NOMO-1 treated with dmso at 0.1 percent for 144 hours (cell line): ENCODE measurements around the gene VAT1L.
A peak's percentile ranks its signal among the peaks of the same experiment; 100 is the strongest.

Source experiments
- DNase-seq: peaks from one replicate; lab custom pipeline; 2025; ENCODE audit not compliant: unreplicated experiment; lab: John Stamatoyannopoulos, UW

Gene VAT1L

GRCh38 chr16:77833921-77834634 lies 45.7 kb downstream of the VAT1L start:
- DNase-seq: no peak

GRCh38 chr16:77834635-77835540 lies 46.5 kb downstream of the VAT1L start:
- no peak for DNase-seq

DNA sequence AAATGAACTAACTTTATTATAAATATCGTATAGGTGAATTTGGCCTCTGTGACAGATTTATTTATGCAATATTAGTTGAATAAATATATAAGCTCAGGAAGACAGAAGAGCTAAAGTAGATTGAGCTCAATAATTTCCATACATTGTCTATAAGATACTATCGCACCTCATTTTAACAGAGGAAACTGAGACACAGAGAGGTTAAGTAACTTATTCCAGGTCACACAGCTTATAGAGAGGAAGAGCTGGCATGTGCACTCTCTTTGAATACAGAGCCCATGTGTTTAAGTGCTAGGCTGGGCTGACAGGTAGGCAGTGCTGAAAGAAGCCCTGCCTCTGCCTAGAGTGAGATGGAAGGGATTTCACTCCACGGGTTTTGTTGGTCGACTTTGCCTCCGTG lies 48.4 kb downstream of the VAT1L start:
- DNase-seq: no peak

GRCh38 chr16:77838597-77839255 lies 50.4 kb downstream of the VAT1L start:
- DNase-seq: no peak

DNA sequence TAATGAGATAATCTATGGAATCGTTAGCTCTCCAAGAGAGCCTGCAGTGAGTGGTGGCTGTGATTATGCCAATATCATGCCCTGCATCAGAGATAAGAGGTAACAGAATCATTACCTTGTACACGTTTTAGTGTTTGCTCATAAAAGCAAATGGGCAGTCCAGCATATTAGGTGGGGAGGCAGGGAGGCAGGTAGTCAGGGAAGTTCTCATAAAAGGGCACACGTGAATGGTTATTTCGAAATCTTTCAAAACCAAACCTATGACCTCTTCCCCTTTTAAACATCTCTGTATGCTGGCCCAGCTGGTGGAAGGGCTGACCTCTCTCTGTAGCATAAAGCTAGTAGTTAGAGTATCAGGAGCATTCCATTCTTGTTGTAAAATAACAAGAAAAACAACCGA lies 51.7 kb downstream of the VAT1L start:
- DNase-seq: no peak

DNA sequence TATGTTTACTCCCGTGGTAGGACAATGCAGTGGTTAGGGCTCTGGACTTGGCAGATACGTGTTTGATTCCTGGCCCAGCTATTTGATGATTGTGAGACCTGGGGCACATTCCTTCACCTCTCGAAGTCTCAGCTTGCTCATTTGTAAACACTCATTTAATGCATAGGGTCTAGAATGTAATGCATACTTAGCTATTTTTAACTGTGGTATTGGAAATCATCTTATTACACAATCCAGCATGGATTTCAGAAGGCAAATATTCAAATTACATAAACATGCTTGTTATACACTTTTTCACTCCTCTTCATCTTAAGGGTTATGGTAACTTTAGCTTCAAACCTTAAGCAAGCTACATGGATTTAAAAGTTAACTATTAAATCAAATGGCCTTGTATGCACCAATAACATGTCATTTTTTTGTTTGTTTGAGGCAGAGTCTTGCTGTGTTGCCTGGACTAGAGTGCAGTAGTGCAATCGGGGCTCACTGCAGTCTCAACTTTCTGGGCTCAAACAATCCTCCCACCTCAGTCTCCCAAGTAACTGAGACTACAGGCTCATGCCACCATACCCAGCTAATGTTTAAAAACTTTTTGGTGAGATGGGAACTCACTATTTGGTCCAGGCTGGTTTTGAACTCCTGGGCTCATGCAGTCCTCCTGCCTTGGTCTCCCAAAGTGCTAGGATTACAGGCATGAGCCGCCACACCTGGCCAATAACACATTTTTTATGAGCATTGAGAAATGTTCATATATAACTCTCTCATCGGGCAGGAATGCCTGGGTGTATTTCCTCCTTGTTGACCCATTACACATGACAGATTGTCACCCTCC lies 52.5 kb downstream of the VAT1L start:
- DNase-seq: no peak

- DNase-seq: no peak
These were observed 53.1 kb downstream of the VAT1L start for GRCh38 chr16:77841502-77841763.

GRCh38 chr16:77842468-77842867 lies 54.1 kb downstream of the VAT1L start:
- DNase-seq: no peak

- DNase-seq: no peak
These were observed 55.0 kb downstream of the VAT1L start for GRCh38 chr16:77843405-77843804.

DNA sequence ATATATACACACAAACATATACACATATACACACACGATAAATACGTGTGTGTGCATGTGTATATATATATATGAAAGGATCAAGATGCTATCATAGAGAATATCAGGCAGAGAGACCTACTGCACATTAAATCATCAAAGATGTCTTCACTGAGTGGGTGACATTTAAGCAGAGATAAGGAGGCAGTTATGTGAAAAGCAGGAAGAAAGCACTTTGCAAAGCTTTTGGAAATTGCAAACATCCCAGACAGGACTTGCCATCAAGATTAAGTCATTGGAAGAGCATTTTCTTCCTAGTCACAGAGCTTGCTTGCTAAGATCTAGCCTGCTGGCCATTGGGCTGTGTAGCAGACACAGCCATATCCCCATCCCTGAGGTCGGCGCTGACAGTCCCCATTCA lies 56.4 kb downstream of the VAT1L start:
- DNase-seq: no peak

GRCh38 chr16:77849646-77850258 lies 61.4 kb downstream of the VAT1L start:
- no peak for DNase-seq

- DNase-seq: no peak
These were observed 62.4 kb downstream of the VAT1L start for GRCh38 chr16:77850636-77851333.

- peak; percentile 35 for DNase-seq
These were observed 64.8 kb downstream of the VAT1L start for GRCh38 chr16:77853161-77853560.

DNA sequence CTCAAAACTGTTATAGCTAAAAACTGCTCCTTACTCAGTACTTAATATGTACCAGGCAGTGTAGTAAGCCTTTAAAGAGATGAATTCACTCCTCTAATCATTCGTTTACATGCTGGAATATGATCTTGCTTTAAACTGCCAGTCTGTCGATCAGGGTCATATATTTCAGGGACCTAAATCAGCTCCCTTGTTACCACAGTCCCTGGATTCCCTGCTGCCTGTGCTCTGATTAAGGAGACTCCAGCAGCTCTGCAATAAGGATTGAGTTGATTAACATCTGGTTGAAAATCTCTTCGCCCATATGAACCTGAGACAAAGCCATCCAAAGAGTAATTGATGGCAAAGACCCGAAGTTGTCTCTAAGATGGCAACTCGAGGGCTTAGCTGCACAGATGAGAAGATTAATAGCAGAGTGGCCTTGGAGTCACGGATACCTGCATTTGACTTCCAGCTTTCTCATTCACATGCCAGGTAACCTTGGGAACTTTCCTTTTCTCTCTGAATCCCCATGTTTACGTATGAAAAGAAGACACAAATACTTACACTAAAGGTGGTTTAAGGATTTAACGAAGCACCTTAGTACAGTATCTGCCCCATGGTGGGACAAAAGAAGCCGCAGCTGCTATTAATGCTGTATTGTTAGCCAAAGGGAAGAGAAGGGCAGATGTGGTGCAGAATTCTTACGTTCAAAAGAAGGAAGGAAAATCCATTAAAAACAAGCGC lies 68.2 kb downstream of the VAT1L start:
- no peak for DNase-seq

GRCh38 chr16:77858060-77858459 lies 69.7 kb downstream of the VAT1L start:
- DNase-seq: no peak

- no peak for DNase-seq
These were observed 71.3 kb downstream of the VAT1L start for GRCh38 chr16:77859493-77860232.

DNA sequence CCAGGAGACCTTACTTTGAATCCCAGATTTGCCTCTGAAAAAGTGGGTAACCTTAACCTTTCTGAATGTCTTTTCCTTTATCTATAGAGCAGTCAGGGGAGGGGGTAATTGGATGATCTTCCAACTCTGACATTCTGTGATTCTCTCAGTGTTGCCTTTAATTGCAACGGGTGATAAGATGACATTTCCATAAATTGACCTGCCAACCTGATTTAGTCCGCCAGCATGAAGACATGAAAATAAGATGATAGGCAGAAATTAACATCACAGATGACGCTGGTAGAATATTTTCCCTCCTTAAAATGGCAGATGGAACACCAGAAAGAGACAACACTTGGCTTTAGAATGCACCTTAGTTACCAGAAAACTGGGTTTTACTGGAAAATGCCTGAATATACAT lies 72.6 kb downstream of the VAT1L start:
- no peak for DNase-seq

DNA sequence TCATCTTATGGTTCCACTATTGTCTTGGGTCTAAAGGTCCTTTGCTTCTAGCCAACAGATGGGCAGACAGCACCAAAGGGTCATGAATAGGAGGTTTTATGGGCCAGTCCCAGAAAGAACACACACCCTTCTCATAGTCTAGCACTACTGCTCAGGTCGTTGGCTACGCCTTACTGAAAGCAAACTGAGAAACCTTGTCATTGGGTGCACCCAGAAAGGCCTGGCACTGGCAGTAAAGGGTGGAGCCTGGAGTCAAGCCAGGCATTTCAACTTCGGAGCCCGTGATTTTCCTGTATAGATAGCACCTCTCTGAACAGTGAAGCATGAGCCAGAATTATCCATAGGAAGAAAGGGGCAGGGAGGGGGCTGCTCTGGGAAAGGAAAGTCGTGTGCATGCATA lies 74.9 kb downstream of the VAT1L start:
- no peak for DNase-seq

DNA sequence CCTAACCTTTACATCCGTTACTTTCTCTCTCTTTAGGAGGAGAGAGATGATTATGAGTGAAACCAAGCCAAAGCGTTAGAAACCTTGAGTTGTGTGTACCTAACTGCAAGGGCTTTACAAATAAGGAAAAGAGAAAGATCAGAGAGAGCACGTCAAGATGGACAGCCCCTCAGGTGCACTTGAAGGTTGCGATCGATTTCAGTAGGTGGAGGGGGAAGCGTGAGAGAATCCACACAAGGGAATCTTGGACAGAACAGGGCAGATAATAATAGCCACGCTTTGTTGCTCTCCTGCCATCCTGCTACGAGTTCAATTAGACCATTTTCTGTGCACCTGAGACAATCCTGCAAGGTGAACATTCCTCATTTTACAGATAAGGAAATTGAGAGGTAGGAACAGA lies 78.4 kb downstream of the VAT1L start:
- DNase-seq: no peak
